Tibial nerve (tissue), 4 donors: ENCODE results near the gene CUZD1. TPM values are rescaled to one million over a fixed set of nuclear protein-coding genes. Genes with fewer than 3 reads are reported as not detected.
"Not testable (repeated sequence)": the region's sequence is repeated elsewhere in the genome, so short reads cannot be mapped to it uniquely, and the experiment has no call there.

Experiments used
- DNase-seq, 2 donors: peaks; one replicate each; pipeline ENCODE4 v3.0.0-alpha.2; 2019; ENCODE audit warnings: low spot score in 2 of 2
- H3K27ac ChIP-seq, 4 donors: fragments of 200-600 bp; sonication (generic) in 3 of 4; one replicate each; pipeline ENCODE4 v1.5.1; 2017 to 2019; ENCODE audit warnings: mild to moderate bottlenecking in 1 of 4
- H3K27me3 ChIP-seq, 2 donors: fragments of 200-600 bp; sonication (generic) in 1 of 2; one replicate each; pipeline versions ENCODE4 v1.5.1 to v1.6.0; 2017 to 2019
- H3K36me3 ChIP-seq, 3 donors: fragments of 200-600 bp; sonication (generic); one replicate each; pipeline ENCODE4 v1.5.1; 2018 to 2019
- H3K4me1 ChIP-seq, 4 donors: fragments of 200-600 bp; sonication (generic) in 3 of 4; one replicate each; pipeline ENCODE4 v1.5.1; 2017 to 2019
- H3K4me3 ChIP-seq, 4 donors: fragments of 200-600 bp; sonication (generic) in 3 of 4; one replicate each; pipeline ENCODE4 v1.5.1; 2017 to 2019; ENCODE audit warnings: mild to moderate bottlenecking in 1 of 4, moderate library complexity in 1 of 4
- H3K9me3 ChIP-seq, 4 donors: fragments of 200-600 bp; sonication (generic) in 3 of 4; one replicate each; pipeline ENCODE4 v1.5.1; 2017 to 2019
- EP300 ChIP-seq, 2 donors: sonication (generic); formaldehyde crosslinking; IDR thresholded peaks; one replicate each; pipeline ENCODE4 v1.6.1; 2017; ENCODE audit warnings: antibody characterized with exemption in 2 of 2, mild to moderate bottlenecking in 1 of 2
- POLR2A ChIP-seq, 2 donors: fragments of 450-650 bp; IDR thresholded peaks; one replicate each; pipeline ENCODE4 v1.6.1; 2017; ENCODE audit warnings: antibody characterized with exemption in 2 of 2, mild to moderate bottlenecking in 2 of 2, moderate library complexity in 2 of 2
- WGBS, 2 donors: methylation state at CpG; one replicate each; pipeline ENCODE4 v1.1.5; 2018; 5-methylcytosine and 5-hydroxymethylcytosine counted together
- total RNA-seq, 4 donors: library from RNA; depleted of rRNA; stranded (reverse); fragments of >200 nt; gene quantifications; one replicate each; pipeline ENCODE4 v1.1.0, GENCODE V29; 2016
- TF ChIP-seq, protein P1 (sequence below), 5 experiments: fragments of 200-600 bp in 3 of 5; fragments of 450-650 bp in 2 of 5; sonication (generic) in 3 of 5; IDR thresholded peaks; one replicate each; pipeline ENCODE4 v1.5.1; 2016 to 2019; ENCODE audit warnings: antibody characterized with exemption in 5 of 5, mild to moderate bottlenecking in 3 of 5, moderate library complexity in 2 of 5

Gene CUZD1
- total RNA-seq, 4 donors from 2014 or later: 1.2 to 5.7 (median 1.9) TPM; not detected in 1

DNA sequence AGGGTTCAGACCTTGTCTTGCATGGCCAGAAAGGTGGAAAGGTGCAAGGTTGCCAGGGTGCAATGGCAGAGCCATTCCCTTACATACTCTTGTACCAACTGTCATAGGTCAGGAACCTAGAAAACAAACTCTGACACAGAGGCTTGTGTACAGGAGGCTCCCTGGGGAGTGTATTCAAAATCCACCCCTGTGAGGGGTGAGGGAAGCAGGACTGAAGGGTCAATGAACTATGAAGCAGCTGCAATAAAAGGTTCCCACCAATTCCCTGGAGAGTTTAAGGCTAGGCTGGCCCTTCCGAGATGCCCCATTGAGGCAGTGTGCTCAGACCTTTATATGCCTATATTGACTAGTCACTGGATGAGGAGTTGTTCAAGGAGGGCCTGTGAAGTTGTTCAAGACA, 13.9 kb upstream of the CUZD1 start:
- Histone ChIP-seq H3K9me3 (no peaks in the 10 kb centered on the region), H3K27ac (no peak overlapping the region), H3K27me3 (no peaks in the 10 kb centered on the region), H3K4me3 (no peak overlapping the region), H3K36me3 (peaks cover 0 to 27% (median under 1%) of the 10 kb centered on the region in 3 donors), H3K4me1 (no peaks in the 10 kb centered on the region)
- TF ChIP-seq, protein P1, sequence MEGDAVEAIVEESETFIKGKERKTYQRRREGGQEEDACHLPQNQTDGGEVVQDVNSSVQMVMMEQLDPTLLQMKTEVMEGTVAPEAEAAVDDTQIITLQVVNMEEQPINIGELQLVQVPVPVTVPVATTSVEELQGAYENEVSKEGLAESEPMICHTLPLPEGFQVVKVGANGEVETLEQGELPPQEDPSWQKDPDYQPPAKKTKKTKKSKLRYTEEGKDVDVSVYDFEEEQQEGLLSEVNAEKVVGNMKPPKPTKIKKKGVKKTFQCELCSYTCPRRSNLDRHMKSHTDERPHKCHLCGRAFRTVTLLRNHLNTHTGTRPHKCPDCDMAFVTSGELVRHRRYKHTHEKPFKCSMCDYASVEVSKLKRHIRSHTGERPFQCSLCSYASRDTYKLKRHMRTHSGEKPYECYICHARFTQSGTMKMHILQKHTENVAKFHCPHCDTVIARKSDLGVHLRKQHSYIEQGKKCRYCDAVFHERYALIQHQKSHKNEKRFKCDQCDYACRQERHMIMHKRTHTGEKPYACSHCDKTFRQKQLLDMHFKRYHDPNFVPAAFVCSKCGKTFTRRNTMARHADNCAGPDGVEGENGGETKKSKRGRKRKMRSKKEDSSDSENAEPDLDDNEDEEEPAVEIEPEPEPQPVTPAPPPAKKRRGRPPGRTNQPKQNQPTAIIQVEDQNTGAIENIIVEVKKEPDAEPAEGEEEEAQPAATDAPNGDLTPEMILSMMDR (IDR thresholded peaks at IDR 0.05): no peak
- 64 to 74% methylated on average over 1 of the region's 1 CpG for WGBS, 2 donors
- DNase-seq: no peak

DNA sequence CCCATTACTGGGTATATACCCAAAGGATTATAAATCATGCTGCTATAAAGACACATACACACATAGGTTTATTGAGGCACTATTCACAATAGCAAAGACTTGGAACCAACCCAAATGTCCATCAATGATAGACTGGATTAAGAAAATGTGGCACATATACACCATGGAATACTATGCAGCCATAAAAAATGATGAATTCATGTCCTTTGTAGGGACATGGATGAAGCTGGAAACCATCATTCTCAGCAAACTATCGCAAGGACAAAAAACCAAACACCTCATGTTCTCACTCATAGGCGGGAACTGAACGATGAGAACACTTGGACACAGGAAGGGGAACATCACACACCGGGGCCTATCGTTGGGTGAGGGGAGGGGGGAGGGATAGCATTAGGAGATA, 12.4 kb upstream of the CUZD1 start:
- peaks cover 0 to 42% (median 3%) of the 10 kb centered on the region in 3 donors for H3K36me3 ChIP-seq
- H3K9me3 ChIP-seq, H3K27ac ChIP-seq, H3K4me3 ChIP-seq, H3K4me1 ChIP-seq, H3K27me3 ChIP-seq, DNase-seq: not testable (repeated sequence)
- WGBS, 2 donors: 93 to 99% methylated on average over 5 of the region's 5 CpGs

DNA sequence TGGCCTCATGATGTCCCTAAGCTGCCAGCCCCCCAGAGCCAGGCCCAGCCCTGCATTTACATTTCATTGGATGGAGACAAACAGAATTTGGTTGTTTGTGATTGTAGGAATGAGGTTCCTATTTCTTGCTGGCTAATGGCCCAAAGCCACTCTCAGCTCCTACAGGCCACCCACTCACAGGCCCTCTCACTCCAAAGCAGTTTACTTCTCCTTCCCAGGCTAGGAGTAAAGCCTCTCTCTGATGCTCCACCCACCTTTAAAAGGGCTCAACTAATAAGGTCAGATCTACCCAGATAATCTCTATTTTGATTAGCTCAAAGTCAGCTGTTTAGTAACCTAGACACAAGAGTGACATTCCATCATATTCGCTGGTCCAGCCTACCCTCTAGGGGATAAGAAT, 11.2 kb upstream of the CUZD1 start:
- DNase-seq: no peak
- H3K27me3 ChIP-seq: no peaks in the 10 kb centered on the region
- H3K4me1 ChIP-seq: no peaks in the 10 kb centered on the region
- TF ChIP-seq POLR2A (IDR thresholded peaks at IDR 0.05) (no peak), EP300 (IDR thresholded peaks at IDR 0.05) (no peak)
- TF ChIP-seq, protein P1 (IDR thresholded peaks at IDR 0.05): no peak
- 92 to 100% methylated on average over 1 of the region's 1 CpG for WGBS, 2 donors
- H3K36me3 ChIP-seq: peaks cover 0 to 54% (median 3%) of the 10 kb centered on the region in 3 donors
- peaks cover 0 to 14% (median 0%) of the 10 kb centered on the region in 4 donors for H3K9me3 ChIP-seq
- no peak overlapping the region for H3K4me3 ChIP-seq
- H3K27ac ChIP-seq: no peak overlapping the region

DNA sequence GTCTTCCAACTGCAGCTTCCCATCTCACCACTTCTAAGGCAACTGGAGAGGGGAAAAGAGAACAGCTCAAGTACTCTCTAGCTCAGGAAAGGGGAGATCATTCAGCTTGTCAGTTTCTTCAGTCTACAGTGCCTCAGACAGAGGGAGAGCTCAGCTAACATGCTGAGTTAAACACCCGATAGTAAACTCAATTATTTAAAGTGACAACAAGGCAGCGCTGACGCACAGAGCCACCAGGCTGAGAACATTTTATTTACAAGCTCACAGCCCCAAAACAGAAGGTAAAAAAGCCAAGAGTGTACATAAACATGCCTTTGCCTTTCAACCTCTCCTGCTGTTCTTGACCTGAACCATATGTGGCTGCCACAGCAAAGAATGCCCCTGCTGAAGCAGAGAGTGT, 10.1 kb upstream of the CUZD1 start:
- H3K36me3 ChIP-seq: peaks cover 0 to 65% (median 3%) of the 10 kb centered on the region in 3 donors

DNA sequence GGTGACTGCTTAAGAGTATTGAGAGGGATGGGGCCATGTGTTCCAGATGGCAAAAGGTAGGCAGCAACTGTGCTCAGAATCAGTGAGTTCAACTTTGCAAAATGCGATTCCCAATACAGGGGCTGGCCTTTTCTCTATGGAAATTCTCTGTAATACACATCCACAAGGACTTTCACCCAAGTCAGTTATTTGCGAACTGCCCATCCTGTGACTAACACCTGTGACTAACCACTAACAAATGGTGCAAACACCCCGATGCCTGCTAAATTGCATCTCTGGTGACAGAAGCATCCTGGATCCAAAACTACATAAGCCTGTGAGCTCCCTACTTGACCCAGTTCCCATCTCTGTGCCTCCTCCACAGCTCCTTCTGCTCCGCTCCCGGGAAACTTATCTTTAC, 9.0 kb upstream of the CUZD1 start:
- Histone ChIP-seq H3K36me3 (peaks cover 0 to 76% (median 3%) of the 10 kb centered on the region in 3 donors), H3K27ac (no peak overlapping the region), H3K9me3 (peaks cover 0 to 19% (median 0%) of the 10 kb centered on the region in 4 donors), H3K4me1 (no peaks in the 10 kb centered on the region), H3K27me3 (no peaks in the 10 kb centered on the region), H3K4me3 (no peak overlapping the region)
- TF ChIP-seq EP300 (IDR thresholded peaks at IDR 0.05) (no peak), POLR2A (IDR thresholded peaks at IDR 0.05) (no peak)
- TF ChIP-seq, protein P1 (IDR thresholded peaks at IDR 0.05): no peak
- WGBS, 2 donors: 88 to 95% methylated on average over 5 of the region's 5 CpGs
- no peak for DNase-seq

More for the DNA sequence above, 10.1 kb upstream of the CUZD1 start:
- H3K4me1 ChIP-seq: no peaks in the 10 kb centered on the region
- peaks cover 0 to 19% (median 0%) of the 10 kb centered on the region in 4 donors for H3K9me3 ChIP-seq
- DNase-seq: no peak
- TF ChIP-seq, protein P1 (IDR thresholded peaks at IDR 0.05): no peak
- no peak for TF ChIP-seq POLR2A (IDR thresholded peaks at IDR 0.05)
- TF ChIP-seq EP300 (IDR thresholded peaks at IDR 0.05): no peak
- H3K4me3 ChIP-seq: no peak overlapping the region
- H3K27me3 ChIP-seq: no peaks in the 10 kb centered on the region
- H3K27ac ChIP-seq: no peak overlapping the region
- 68 to 70% methylated on average over 3 of the region's 3 CpGs for WGBS, 2 donors
